GM18858 (cell line): ENCODE results near the gene SELENON.

Experiments
- ATAC-seq: cut with Tn5 transposase; IDR thresholded peaks from one replicate; pipeline ENCODE4 v1.9.1; 2021; ENCODE audit not compliant: unreplicated experiment

The SELENON gene

DNA sequence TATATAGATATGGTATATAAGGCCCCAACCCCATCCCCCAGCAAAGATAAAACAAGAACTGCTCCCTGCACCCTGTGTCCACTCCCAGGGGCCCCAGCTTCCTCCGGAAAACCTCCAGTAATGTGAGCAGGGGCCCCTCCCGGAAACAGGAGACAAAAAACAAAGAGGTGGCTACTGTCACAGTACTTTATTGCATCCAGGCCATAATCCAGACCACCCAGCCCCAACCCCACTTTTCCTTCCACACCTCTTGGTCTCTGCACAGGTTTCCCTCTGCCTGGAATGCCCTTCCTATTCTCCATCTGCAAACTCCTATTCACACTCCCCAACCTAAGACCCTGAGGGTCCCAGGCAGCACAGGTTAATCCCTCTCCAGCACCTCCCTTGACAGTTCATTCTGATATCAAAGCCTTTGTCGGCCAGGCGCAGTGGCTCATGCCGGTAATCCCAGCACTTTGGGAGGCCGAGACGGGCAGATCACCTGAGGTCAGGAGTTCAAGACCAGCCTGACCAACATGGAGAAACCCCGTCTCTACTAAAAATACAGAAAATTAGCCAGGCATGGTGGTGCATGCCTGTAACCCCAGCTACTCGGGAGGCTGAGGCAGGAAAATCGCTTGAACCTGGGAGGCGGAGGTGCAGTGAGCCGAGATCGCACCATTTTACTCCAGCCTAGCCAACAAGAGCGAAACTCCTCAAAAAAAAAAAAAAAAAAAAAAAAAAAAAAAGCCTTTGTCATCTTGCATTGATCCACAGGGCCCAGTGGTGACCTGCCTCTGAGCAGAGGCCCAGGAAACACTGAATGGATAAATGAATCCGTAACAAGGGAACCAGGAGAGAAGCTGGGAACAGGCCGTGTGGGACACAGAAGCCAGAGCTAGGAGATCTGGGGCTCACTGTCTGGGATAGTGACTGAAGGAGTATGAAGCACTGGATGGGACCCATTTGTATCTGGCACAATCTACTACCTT, 61.6 kb downstream of the SELENON start:
- ATAC-seq: no peak

DNA sequence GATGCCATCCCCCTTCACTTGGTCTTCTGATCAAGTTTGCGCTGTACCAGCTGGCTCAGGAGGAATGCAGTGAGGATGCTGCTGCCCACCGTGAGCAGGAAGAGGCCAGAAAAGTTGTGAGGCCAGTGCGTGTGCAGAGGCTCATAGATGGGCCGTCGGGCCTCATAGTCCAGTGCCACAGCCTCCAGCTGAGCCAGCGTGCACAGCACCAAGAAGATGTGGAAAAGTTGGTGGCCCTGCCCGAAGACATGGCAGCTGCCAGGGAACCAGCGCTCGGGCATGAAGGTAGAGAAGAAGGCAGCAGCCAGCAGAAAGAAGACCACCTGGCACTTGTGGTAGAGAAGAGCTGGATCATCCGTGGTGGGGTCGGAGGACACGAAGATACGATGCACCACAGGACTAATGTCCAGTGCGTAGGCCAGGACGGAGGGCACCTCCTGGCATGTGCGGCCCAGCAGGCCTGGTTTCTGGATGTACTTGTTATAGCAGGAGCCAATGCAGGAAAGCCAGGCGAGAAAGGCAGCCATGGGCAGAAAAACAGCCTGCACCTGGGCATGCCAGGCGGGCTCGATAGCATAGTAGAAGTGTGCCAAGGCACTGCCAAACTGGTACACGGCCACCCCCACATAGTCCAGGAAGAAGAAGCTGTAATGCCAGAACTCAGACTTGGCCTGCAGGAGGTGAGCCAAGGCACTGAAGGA, 62.9 kb downstream of the SELENON start:
- ATAC-seq: no peak

DNA sequence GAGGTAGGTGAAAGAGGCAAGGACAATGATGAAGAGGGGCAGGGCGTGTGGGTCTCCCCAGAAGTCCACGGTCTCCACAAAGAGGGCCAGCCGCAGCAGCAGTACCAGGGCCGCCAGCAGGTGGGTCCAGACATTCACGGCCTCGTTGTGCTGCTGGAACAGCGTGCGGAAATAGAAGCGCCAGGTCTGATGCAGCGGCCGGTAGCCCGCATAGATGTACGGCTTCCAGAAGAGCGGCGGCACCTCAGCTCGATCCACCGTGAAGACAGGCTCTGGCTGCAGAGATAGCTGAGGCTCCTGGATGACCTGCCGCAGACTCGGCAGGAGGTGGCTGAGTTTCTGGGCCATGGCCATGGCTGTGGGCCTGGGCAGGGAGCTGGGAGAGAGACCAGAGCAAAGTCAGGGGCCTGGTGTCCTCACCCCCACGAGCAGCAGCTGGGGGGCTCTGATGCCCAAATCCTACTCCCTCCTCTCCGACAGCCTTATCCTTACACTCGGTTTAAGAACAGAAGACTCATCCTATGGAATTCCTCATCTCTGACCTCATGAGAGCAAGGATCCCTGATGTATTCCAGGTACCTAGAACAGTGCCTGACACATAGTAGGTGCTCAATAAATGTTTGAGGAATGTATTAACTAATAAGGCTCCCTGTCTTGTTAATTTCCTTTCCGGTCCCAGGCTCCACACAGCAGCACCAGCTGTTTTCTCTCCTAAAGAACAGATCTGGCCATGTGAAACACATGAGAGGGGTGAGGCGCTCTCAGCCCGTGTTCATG, 63.7 kb downstream of the SELENON start:
- no peak for ATAC-seq

DNA sequence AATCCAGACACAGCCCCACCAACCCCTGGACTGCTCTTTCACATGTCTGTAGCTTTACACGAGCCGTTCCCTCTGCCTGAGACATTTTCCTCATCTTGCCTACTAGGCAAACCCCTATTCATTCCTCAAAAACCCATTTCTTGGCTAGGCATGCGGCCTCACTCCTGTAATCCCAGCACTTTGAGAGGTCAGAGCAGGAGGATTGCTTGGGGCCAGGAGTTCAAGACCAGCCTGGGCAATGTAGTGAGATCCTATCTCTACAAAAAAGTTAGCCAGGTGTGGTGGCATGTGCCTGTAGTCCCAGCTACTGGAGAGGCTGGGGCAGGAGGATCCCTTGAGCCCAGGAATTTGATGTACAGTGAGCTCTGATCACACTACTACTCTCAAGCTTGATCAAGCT, 64.4 kb downstream of the SELENON start:
- ATAC-seq: no peak

DNA sequence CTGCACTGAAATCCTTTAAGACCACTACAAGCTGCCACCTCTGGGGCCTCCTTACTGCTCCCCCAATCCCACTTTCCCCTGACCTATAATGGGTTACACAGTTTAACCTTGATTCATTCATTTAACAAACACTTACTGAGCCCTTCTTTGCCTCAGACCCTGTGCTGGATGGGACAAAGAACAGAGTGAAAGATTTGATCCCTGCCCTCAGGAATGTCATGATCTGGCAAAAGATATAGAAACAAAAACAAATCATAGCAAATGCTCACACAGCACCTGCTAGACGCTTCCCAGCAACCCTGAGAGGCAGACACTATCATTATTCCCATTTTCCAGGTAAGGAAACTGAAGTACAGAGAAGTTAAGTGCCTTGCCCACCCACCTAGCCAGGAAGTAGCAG, 66.3 kb downstream of the SELENON start:
- ATAC-seq: no peak

DNA sequence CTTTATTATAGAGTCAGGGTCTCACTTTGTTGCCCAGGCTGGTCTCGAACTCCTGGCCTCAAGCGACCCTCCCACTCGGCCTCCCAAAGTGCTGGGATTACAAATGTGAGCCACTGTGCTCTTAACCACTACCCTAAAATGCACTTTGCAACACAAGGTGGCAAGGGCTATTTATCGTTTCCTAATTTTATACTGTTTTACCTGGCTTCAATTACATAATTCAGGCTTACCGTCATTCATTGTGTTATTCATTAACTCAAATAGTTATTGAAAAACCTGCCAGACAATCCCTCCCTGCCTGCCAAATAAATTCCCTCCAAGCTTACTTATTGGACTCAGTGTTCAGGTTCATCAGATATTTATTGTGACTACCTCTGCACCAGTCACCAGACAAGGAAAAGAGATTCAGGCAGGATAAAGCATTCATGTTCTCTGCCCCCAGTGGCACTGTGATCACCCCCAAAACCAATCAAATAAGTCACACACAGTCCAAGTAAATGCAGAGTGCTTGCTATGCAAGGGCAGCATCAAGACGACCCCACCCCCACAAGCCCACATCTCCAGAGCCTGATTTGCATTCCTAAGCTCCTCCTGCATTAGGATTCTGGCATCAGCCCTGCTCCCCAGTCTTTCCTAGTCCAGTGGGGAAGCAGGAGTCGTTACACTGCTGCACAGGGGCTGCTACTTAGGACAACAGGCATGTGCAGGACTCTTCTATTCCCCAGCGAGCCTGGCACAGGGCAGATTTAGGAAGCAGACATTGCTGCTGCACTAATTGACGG, 67.4 kb downstream of the SELENON start:
- ATAC-seq: no peak
